DOHH2 (cell line): ENCODE data around the gene ADGRG1.

Source experiments
- EZH2phosphoT487 ChIP-seq: fragments of 200-600 bp; sonication (generic); IDR thresholded peaks from 2 replicates; pipeline ENCODE4 v1.6.1; 2017; ENCODE audit warnings: borderline replicate concordance, mild to moderate bottlenecking, antibody characterized with exemption, low read length, moderate library complexity, mixed read lengths
- TF ChIP-seq, protein P1 (sequence below): fragments of 200-600 bp; sonication (generic); IDR thresholded peaks from one replicate; pipeline ENCODE4 v1.5.1; 2014; ENCODE audit warnings: antibody characterized with exemption, mild to moderate bottlenecking, low read depth, low read length; ENCODE audit not compliant: poor library complexity, severe bottlenecking

GRCh38 chr16:57624806-57625500 is 3.5 kb upstream of the ADGRG1 start:
- TF ChIP-seq, protein P1, sequence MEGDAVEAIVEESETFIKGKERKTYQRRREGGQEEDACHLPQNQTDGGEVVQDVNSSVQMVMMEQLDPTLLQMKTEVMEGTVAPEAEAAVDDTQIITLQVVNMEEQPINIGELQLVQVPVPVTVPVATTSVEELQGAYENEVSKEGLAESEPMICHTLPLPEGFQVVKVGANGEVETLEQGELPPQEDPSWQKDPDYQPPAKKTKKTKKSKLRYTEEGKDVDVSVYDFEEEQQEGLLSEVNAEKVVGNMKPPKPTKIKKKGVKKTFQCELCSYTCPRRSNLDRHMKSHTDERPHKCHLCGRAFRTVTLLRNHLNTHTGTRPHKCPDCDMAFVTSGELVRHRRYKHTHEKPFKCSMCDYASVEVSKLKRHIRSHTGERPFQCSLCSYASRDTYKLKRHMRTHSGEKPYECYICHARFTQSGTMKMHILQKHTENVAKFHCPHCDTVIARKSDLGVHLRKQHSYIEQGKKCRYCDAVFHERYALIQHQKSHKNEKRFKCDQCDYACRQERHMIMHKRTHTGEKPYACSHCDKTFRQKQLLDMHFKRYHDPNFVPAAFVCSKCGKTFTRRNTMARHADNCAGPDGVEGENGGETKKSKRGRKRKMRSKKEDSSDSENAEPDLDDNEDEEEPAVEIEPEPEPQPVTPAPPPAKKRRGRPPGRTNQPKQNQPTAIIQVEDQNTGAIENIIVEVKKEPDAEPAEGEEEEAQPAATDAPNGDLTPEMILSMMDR, result no peak
- no peak for TF ChIP-seq EZH2phosphoT487
